K562 (cell line): ENCODE measurements around the gene PRSS12. TPM values are rescaled to one million over a fixed set of nuclear protein-coding genes. Genes with fewer than 3 reads are reported as not detected.
A peak's percentile ranks its signal among the peaks of the same experiment; 100 is the strongest.

Source experiments
- ARHGAP35 ChIP-seq: fragments of 450-650 bp; IDR thresholded peaks from 2 replicates; pipeline ENCODE4 v1.6.1; 2018; ENCODE audit not compliant: partially characterized antibody
- BCOR ChIP-seq: fragments of 450-650 bp; IDR thresholded peaks from 2 replicates; pipeline ENCODE4 v1.6.1; 2016
- CHD4 ChIP-seq: fragments of 200-600 bp; sonication (generic); IDR thresholded peaks from 3 replicates; pipeline ENCODE4 v1.6.1; 2012; ENCODE audit warnings: low read depth, mild to moderate bottlenecking, mixed read lengths, low read length, inconsistent platforms; ENCODE audit not compliant: insufficient read depth, insufficient replicate concordance, poor library complexity, severe bottlenecking
- FOXP1 ChIP-seq: sonication (generic); formaldehyde crosslinking; IDR thresholded peaks from 2 replicates; pipeline ENCODE4 v1.8.0; 2022; ENCODE audit warnings: mild to moderate bottlenecking, missing genetic modification reagents
- HEY1 ChIP-seq: fragments of 250-450 bp; sonication (Bioruptor Pico); IDR thresholded peaks from 2 replicates; pipeline ENCODE4 v1.5.0; 2020; ENCODE audit warnings: mild to moderate bottlenecking, moderate library complexity, borderline replicate concordance
- MAFF ChIP-seq: IDR thresholded peaks from 2 replicates; pipeline ENCODE4 v1.6.1; 2012; ENCODE audit warnings: low read length, improper control_type of control experiment
- MCM3 ChIP-seq: fragments of 450-650 bp; IDR thresholded peaks from 2 replicates; pipeline ENCODE4 v1.6.1; 2016
- NCOA4 ChIP-seq: fragments of 450-650 bp; IDR thresholded peaks from 2 replicates; pipeline ENCODE4 v1.6.1; 2018; ENCODE audit warnings: mild to moderate bottlenecking; ENCODE audit not compliant: partially characterized antibody
- RB1 ChIP-seq: fragments of 450-650 bp; IDR thresholded peaks from 2 replicates; pipeline ENCODE4 v1.6.1; 2017; ENCODE audit warnings: low read depth, mild to moderate bottlenecking
- SMARCC2 ChIP-seq: fragments of 450-650 bp; IDR thresholded peaks from 2 replicates; pipeline ENCODE4 v1.6.1; 2017; ENCODE audit warnings: antibody characterized with exemption, moderate library complexity, mild to moderate bottlenecking, low read depth
- SUPT5H ChIP-seq: fragments of 450-650 bp; IDR thresholded peaks from 2 replicates; pipeline ENCODE4 v1.6.1; 2016
- TBL1XR1 ChIP-seq, 2 experiments: IDR thresholded peaks; 2 replicates each; pipeline ENCODE4 v1.6.1; 2012; ENCODE audit warnings: improper control_type of control experiment in 2 of 2, low read length in 2 of 2, mild to moderate bottlenecking in 1 of 2
- TGIF2 ChIP-seq: sonication (generic); formaldehyde crosslinking; IDR thresholded peaks from 2 replicates; pipeline ENCODE4 v1.8.1; 2022; ENCODE audit warnings: mild to moderate bottlenecking, missing genetic modification reagents, moderate library complexity
- THRAP3 ChIP-seq: fragments of 450-650 bp; IDR thresholded peaks from 2 replicates; pipeline ENCODE4 v1.6.1; 2016; ENCODE audit warnings: mild to moderate bottlenecking, inconsistent platforms, borderline replicate concordance
- ZBED1 ChIP-seq: IDR thresholded peaks from 2 replicates; pipeline ENCODE4 v1.6.1; 2014
- ZKSCAN1 ChIP-seq: fragments of 150-350 bp; IDR thresholded peaks from 2 replicates; pipeline ENCODE4 v1.6.1; 2016; ENCODE audit warnings: low read depth, low read length
- ZNF143 ChIP-seq: sonication (generic); formaldehyde crosslinking; IDR thresholded peaks from 2 replicates; pipeline ENCODE4 v1.9.0; 2022; ENCODE audit warnings: mild to moderate bottlenecking, missing genetic modification reagents
- ZNF263 ChIP-seq: sonication (generic); formaldehyde crosslinking; IDR thresholded peaks from 2 replicates; pipeline ENCODE4 v1.8.0; 2022; ENCODE audit warnings: mild to moderate bottlenecking, missing genetic modification reagents, borderline replicate concordance
- ZNF507 ChIP-seq: conservative IDR thresholded peaks from 2 replicates; pipeline ENCODE4 v1.6.1; 2017; ENCODE audit warnings: missing genetic modification characterization, missing compliant biosample characterization
- ZNF586 ChIP-seq: fragments of 450-650 bp; formaldehyde crosslinking; conservative IDR thresholded peaks from 2 replicates; pipeline ENCODE4 v1.4.0; 2020; ENCODE audit warnings: mild to moderate bottlenecking, moderate library complexity
- polyA plus RNA-seq, 8 experiments: library from polyadenylated mRNA; depleted of rRNA in 4 of 8; stranded (reverse) in 5 of 8; unstranded in 3 of 8; fragments of >200 nt; fragmentation: Nextera tagmentation in 2 of 8; fragmentation: Illumina TruSeq in 1 of 8; extraction: Ambion mirVana in 2 of 8; extraction: Trizol in 1 of 8; gene quantifications; 2 replicates each; pipeline versions ENCODE4 v1.2.1 to v1.2.3, GENCODE V29; 2011 to 2014; ENCODE audit warnings: inconsistent platforms in 1 of 8, missing spikeins in 1 of 8
- total RNA-seq, 7 experiments: library from RNA; depleted of rRNA in 6 of 7; stranded (reverse); fragments of >200 nt in 6 of 7; fragmentation: Illumina TruSeq in 2 of 7; extraction: Trizol in 2 of 7; gene quantifications; 2 replicates each; pipeline versions ENCODE4 v1.2.1 to v1.2.3, GENCODE V29; 2011 to 2021; ENCODE audit warnings: low replicate concordance in 1 of 7
- TF ChIP-seq, protein P1 (sequence below): fragments of 450-650 bp; formaldehyde crosslinking; IDR thresholded peaks from 2 replicates; pipeline ENCODE4 v1.4.0; 2020; ENCODE audit warnings: mild to moderate bottlenecking, moderate library complexity
- TF ChIP-seq, protein P2 (sequence below), 2 experiments: fragments of 250-450 bp in 1 of 2; fragments of 450-650 bp in 1 of 2; sonication (Bioruptor Pico) in 1 of 2; IDR thresholded peaks; 2 replicates each; pipeline versions ENCODE4 v1.6.1 to v1.8.0; 2016 to 2021; ENCODE audit warnings: mild to moderate bottlenecking in 2 of 2, moderate library complexity in 2 of 2, missing compliant biosample characterization in 1 of 2, missing genetic modification characterization in 1 of 2
- TF ChIP-seq, protein P3 (sequence below), 3 experiments: IDR thresholded peaks in 2 of 3; conservative IDR thresholded peaks in 1 of 3; 2 replicates each; pipeline ENCODE4 v1.5.1; 2011 to 2012; ENCODE audit warnings: low read length in 3 of 3, mild to moderate bottlenecking in 3 of 3, control low read depth in 2 of 3, improper control_type of control experiment in 1 of 3, inconsistent platforms in 1 of 3, low read depth in 1 of 3, mixed read lengths in 1 of 3, moderate library complexity in 1 of 3; ENCODE audit not compliant: insufficient read depth in 2 of 3
- TF ChIP-seq, protein P4 (sequence below): fragments of 250-450 bp; sonication (Bioruptor Pico); IDR thresholded peaks from 2 replicates; pipeline ENCODE4 v1.8.0; 2022; ENCODE audit warnings: moderate library complexity, mild to moderate bottlenecking, inconsistent platforms
- TF ChIP-seq, protein P5 (sequence below): fragments of 250-450 bp; sonication (Bioruptor Pico); IDR thresholded peaks from 2 replicates; pipeline ENCODE4 v1.4.0; 2020

The PRSS12 gene
- total and polyA plus RNA-seq, 9 of the 15 experiments (the other 6 are each of a cell fraction or from before 2014, with no cell fraction given): 0.06 to 0.11 (median 0.09) TPM; not detected in 6

DNA sequence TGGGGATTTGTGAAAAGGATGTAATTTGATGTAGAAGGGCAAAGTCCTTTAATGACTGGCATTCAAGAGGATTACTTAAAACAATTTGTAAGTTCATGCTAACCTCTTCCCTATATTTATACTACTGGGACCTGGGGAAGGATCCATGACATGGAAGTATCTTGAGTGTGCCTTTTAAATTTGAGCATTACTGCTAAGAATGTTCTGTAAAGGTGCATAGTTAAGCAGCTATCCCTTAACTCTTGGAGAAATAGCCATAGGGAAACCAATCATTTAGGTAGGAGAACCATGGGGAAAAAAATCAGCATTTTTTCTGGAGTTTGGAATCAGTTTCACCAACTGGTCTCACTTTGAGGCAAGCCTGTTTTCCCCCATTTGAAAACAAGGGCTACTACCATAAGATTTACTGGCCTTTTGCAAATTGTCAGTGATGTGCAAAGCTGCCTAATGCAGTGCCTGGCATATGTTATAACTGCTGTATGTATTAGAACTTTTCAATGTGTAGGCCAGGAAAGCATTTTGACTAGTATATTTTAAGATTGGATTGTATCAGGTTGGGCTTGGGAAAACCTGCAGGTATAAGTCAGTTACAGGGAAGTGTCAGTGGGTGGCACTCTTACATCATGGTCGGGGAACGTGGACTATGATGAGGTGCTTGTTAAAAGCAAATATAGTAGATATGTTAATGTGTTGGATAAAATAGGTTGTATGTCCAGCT, 72.1 kb downstream of the PRSS12 start (continued):
- TF ChIP-seq MAFF (0 out of 2 replicates have a peak, but pooled peaks have one; percentile 1), HEY1 (no peak), BCOR (no peak), ZNF263 (CRISPR knock-in tag) (no peak), TGIF2 (CRISPR knock-in tag) (no peak), ZKSCAN1 (no peak), SMARCC2 (no peak), CHD4 (no peak), ZNF586 (CRISPR knock-in tag) (no peak), THRAP3 (no peak), ZNF507 (tag) (no peak), NCOA4 (no peak), ZBED1 (no peak), ZNF143 (CRISPR knock-in tag) (no peak), ARHGAP35 (no peak), MCM3 (no peak), SUPT5H (peak; percentile 31), TBL1XR1 (IDR thresholded peaks at IDR 0.05; ENCODE audit: low read length in 2 of 2) (no peak), RB1 (no peak), FOXP1 (CRISPR knock-in tag) (no peak)
- TF ChIP-seq, protein P1, sequence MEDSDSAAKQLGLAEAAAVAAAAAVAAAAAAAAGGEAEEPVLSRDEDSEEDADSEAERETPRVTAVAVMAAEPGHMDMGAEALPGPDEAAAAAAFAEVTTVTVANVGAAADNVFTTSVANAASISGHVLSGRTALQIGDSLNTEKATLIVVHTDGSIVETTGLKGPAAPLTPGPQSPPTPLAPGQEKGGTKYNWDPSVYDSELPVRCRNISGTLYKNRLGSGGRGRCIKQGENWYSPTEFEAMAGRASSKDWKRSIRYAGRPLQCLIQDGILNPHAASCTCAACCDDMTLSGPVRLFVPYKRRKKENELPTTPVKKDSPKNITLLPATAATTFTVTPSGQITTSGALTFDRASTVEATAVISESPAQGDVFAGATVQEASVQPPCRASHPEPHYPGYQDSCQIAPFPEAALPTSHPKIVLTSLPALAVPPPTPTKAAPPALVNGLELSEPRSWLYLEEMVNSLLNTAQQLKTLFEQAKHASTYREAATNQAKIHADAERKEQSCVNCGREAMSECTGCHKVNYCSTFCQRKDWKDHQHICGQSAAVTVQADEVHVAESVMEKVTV (CRISPR knock-in tag): peak; percentile 47; the same call in 1 of the 2 replicates
- TF ChIP-seq, protein P2, sequence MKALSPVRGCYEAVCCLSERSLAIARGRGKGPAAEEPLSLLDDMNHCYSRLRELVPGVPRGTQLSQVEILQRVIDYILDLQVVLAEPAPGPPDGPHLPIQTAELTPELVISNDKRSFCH (CRISPR knock-in tag; IDR thresholded peaks at IDR 0.05): no peak
- TF ChIP-seq, protein P2 (tag; IDR thresholded peaks at IDR 0.05): no peak
- TF ChIP-seq, protein P3, sequence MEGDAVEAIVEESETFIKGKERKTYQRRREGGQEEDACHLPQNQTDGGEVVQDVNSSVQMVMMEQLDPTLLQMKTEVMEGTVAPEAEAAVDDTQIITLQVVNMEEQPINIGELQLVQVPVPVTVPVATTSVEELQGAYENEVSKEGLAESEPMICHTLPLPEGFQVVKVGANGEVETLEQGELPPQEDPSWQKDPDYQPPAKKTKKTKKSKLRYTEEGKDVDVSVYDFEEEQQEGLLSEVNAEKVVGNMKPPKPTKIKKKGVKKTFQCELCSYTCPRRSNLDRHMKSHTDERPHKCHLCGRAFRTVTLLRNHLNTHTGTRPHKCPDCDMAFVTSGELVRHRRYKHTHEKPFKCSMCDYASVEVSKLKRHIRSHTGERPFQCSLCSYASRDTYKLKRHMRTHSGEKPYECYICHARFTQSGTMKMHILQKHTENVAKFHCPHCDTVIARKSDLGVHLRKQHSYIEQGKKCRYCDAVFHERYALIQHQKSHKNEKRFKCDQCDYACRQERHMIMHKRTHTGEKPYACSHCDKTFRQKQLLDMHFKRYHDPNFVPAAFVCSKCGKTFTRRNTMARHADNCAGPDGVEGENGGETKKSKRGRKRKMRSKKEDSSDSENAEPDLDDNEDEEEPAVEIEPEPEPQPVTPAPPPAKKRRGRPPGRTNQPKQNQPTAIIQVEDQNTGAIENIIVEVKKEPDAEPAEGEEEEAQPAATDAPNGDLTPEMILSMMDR (IDR thresholded peaks at IDR 0.05 in 2 of 3, conservative IDR thresholded peaks at IDR 0.05 in 1 of 3; ENCODE audit: insufficient read depth in 2 of 3, low read depth in 1 of 3, low read length in 3 of 3): peak; percentile 46 to 74 (median 65)
- TF ChIP-seq, protein P4, sequence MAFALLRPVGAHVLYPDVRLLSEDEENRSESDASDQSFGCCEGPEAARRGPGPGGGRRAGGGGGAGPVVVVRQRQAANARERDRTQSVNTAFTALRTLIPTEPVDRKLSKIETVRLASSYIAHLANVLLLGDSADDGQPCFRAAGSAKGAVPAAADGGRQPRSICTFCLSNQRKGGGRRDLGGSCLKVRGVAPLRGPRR (CRISPR knock-in tag): no peak
- TF ChIP-seq, protein P5, sequence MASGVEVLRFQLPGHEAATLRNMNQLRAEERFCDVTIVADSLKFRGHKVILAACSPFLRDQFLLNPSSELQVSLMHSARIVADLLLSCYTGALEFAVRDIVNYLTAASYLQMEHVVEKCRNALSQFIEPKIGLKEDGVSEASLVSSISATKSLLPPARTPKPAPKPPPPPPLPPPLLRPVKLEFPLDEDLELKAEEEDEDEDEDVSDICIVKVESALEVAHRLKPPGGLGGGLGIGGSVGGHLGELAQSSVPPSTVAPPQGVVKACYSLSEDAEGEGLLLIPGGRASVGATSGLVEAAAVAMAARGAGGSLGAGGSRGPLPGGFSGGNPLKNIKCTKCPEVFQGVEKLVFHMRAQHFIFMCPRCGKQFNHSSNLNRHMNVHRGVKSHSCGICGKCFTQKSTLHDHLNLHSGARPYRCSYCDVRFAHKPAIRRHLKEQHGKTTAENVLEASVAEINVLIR: no peak
